ENCODE results near the gene IFT88. TPM values are rescaled to one million over a fixed set of nuclear protein-coding genes. Genes with fewer than 3 reads are reported as not detected.

Gene IFT88
- total and polyA plus RNA-seq, 2 donors (not counting 1 experiment from before 2014, with no cell fraction given), result 9.3 to 17.5 TPM

GRCh38 chr13:20609145-20609544, 42.2 kb downstream of the IFT88 start:
- no peak overlapping the region for H3K4me2 ChIP-seq (ENCODE audit: extremely low read depth, insufficient read depth, low read length)
- peaks cover 4% of the 10 kb centered on the region for H3K36me3 ChIP-seq (ENCODE audit: control insufficient read depth, insufficient read depth, low read length)
- peak; percentile 85 to 87 for DNase-seq (ENCODE audit: low read depth in 2 of 2)
- TF ChIP-seq CTCF (conservative IDR thresholded peaks at IDR 0.05 in 1 of 2, IDR thresholded peaks at IDR 0.05 in 1 of 2; ENCODE audit: low read depth in 1 of 2, low read length in 2 of 2) (no peak), EZH2 (IDR thresholded peaks at IDR 0.05; ENCODE audit: low read length, missing control alignments) (no peak)
- H3K9me3 ChIP-seq (ENCODE audit: control insufficient read depth, insufficient read depth, low read depth, low read length), result no peaks in the 10 kb centered on the region
- no peak overlapping the region for H3K4me3 ChIP-seq (replicated peaks in 1 of 4; ENCODE audit: control extremely low read depth in 1 of 4, insufficient read depth in 1 of 4, low read depth in 3 of 4, low read length in 4 of 4)
- no peaks in the 10 kb centered on the region for H3K79me2 ChIP-seq (ENCODE audit: control insufficient read depth, insufficient read depth, low read length)
- no peaks in the 10 kb centered on the region for H4K20me1 ChIP-seq (ENCODE audit: control insufficient read depth, extremely low read depth, insufficient read depth, low read length)
- H3K27me3 ChIP-seq (ENCODE audit: control insufficient read depth, insufficient read depth, low read length), result no peaks in the 10 kb centered on the region
- H3K9ac ChIP-seq (ENCODE audit: insufficient read depth, low read length), result no peak overlapping the region
- H3K4me1 ChIP-seq (ENCODE audit: control insufficient read depth, extremely low read depth, insufficient read depth, low read length), result no peaks in the 10 kb centered on the region
- no peak overlapping the region for H2AFZ ChIP-seq (ENCODE audit: low read length)
- H3K27ac ChIP-seq (ENCODE audit: insufficient read depth, low read length), result no peak overlapping the region

- Histone ChIP-seq H3K36me3 (ENCODE audit: control insufficient read depth, insufficient read depth, low read length) (peaks cover 4% of the 10 kb centered on the region), H3K4me1 (ENCODE audit: control insufficient read depth, extremely low read depth, insufficient read depth, low read length) (no peaks in the 10 kb centered on the region), H3K27ac (ENCODE audit: insufficient read depth, low read length) (no peak overlapping the region), H3K27me3 (ENCODE audit: control insufficient read depth, insufficient read depth, low read length) (no peaks in the 10 kb centered on the region), H3K4me3 (replicated peaks in 1 of 4; ENCODE audit: control extremely low read depth in 1 of 4, insufficient read depth in 1 of 4, low read depth in 3 of 4, low read length in 4 of 4) (no peak overlapping the region), H3K79me2 (ENCODE audit: control insufficient read depth, insufficient read depth, low read length) (no peaks in the 10 kb centered on the region), H3K4me2 (ENCODE audit: extremely low read depth, insufficient read depth, low read length) (no peak overlapping the region), H4K20me1 (ENCODE audit: control insufficient read depth, extremely low read depth, insufficient read depth, low read length) (no peaks in the 10 kb centered on the region), H3K9me3 (ENCODE audit: control insufficient read depth, insufficient read depth, low read depth, low read length) (no peaks in the 10 kb centered on the region), H3K9ac (ENCODE audit: insufficient read depth, low read length) (no peak overlapping the region), H2AFZ (ENCODE audit: low read length) (no peak overlapping the region)
- TF ChIP-seq EZH2 (IDR thresholded peaks at IDR 0.05; ENCODE audit: low read length, missing control alignments), result no peak
- TF ChIP-seq CTCF (conservative IDR thresholded peaks at IDR 0.05 in 1 of 2, IDR thresholded peaks at IDR 0.05 in 1 of 2; ENCODE audit: low read depth in 1 of 2, low read length in 2 of 2), result no peak
- DNase-seq (ENCODE audit: low read depth in 2 of 2), result peak in 1 of 2 donors; percentile 6
Measured at GRCh38 chr13:20610006-20610405, 43.0 kb downstream of the IFT88 start.

GRCh38 chr13:20616059-20616797, 49.3 kb downstream of the IFT88 start:
- no peak overlapping the region for H3K27ac ChIP-seq (ENCODE audit: insufficient read depth, low read length)
- H3K4me3 ChIP-seq (replicated peaks in 1 of 4; ENCODE audit: control extremely low read depth in 1 of 4, insufficient read depth in 1 of 4, low read depth in 3 of 4, low read length in 4 of 4), result no peak overlapping the region
- H3K36me3 ChIP-seq (ENCODE audit: control insufficient read depth, insufficient read depth, low read length), result no peaks in the 10 kb centered on the region
- no peaks in the 10 kb centered on the region for H3K9me3 ChIP-seq (ENCODE audit: control insufficient read depth, insufficient read depth, low read depth, low read length)
- peak; percentile 88 to 94 for DNase-seq (ENCODE audit: low read depth in 2 of 2)
- H3K9ac ChIP-seq (ENCODE audit: insufficient read depth, low read length), result no peak overlapping the region
- no peak overlapping the region for H3K4me2 ChIP-seq (ENCODE audit: extremely low read depth, insufficient read depth, low read length)
- no peaks in the 10 kb centered on the region for H3K79me2 ChIP-seq (ENCODE audit: control insufficient read depth, insufficient read depth, low read length)
- TF ChIP-seq CTCF (conservative IDR thresholded peaks at IDR 0.05 in 1 of 2, IDR thresholded peaks at IDR 0.05 in 1 of 2; ENCODE audit: low read depth in 1 of 2, low read length in 2 of 2) (no peak), EZH2 (IDR thresholded peaks at IDR 0.05; ENCODE audit: low read length, missing control alignments) (no peak)
- no peaks in the 10 kb centered on the region for H4K20me1 ChIP-seq (ENCODE audit: control insufficient read depth, extremely low read depth, insufficient read depth, low read length)
- no peak overlapping the region for H2AFZ ChIP-seq (ENCODE audit: low read length)
- H3K4me1 ChIP-seq (ENCODE audit: control insufficient read depth, extremely low read depth, insufficient read depth, low read length), result no peaks in the 10 kb centered on the region
- no peaks in the 10 kb centered on the region for H3K27me3 ChIP-seq (ENCODE audit: control insufficient read depth, insufficient read depth, low read length)

Data from fibroblast of lung (primary cell).